Measurements from ENCODE around the gene NDUFS7. TPM values are rescaled to one million over a fixed set of nuclear protein-coding genes. Genes with fewer than 3 reads are reported as not detected.

The NDUFS7 gene
- polyA plus RNA-seq, 4 donors, result 82.0 to 350 (median 248) TPM

DNA sequence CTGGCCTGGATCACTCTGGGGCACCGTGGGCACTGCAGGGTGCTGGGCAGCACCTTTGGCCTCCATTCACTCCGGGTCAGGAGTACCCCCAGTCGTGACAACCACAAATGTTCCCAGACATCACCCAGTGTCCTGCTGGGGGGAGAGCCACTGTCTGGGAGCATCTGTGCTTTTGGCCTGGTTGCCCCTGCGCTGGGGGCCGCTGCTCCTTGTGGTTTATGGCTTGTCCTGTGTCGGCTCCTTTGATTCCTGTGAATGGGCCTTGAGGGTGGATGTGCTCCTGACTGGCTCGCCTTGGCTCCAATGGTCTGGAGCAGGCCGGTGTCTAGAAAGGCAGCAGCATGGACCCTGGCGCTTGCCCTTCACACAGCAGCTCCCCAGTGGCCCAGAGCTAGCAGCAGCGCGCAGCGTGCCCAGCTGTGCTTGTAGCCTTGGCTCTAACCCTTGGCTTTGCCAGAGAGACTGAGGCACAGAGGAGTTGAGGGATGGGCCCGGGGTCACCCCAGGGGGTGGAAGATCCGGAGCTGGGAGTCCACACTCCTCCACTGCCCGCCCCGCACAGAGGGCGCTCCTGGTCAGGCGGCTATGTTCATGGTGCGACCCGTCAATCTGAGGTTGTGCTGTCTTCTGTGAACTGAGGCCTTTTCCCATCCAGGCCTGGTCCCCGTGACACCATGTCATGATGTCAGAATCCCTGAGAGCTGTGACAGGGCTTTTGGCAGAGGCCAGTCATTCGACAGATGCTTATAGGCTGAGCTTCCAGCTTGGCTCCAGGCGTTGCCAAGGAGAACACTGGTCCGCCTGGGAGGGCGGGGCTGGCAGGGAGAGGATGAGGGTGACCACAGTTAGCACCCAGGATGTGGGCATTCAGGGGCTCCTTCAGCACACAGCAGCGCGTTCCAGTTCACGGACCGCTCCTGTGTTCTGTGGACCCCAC lies 27.8 kb downstream of the NDUFS7 start:
- H3K4me3 ChIP-seq (ENCODE audit: low read depth in 1 of 3, low read length in 3 of 3), result no peak overlapping the region
- no peak for DNase-seq
- peak overlapping the region in 2 of 3 donors; percentile 28 to 50 for H3K27ac ChIP-seq (ENCODE audit: low read depth in 1 of 3, low read length in 2 of 3)
- peaks cover 4 to 72% (median 9%) of the 10 kb centered on the region in 3 donors for H3K36me3 ChIP-seq (ENCODE audit: control insufficient read depth in 3 of 3, insufficient read depth in 2 of 3, low read depth in 1 of 3, low read length in 3 of 3)
- peaks cover 17 to 49% (median 34%) of the 10 kb centered on the region in 3 donors for H3K4me1 ChIP-seq (ENCODE audit: control insufficient read depth in 3 of 3, insufficient read depth in 2 of 3, low read depth in 1 of 3, low read length in 2 of 3)
- 55 to 65% (median 64%) methylated on average over 29 of the region's 29 CpGs for WGBS, 3 donors
- no peaks in the 10 kb centered on the region for H3K9me3 ChIP-seq (ENCODE audit: control insufficient read depth in 2 of 2, insufficient read depth in 1 of 2, low read depth in 1 of 2, low read length in 1 of 2)
- no peaks in the 10 kb centered on the region for H3K27me3 ChIP-seq (ENCODE audit: control insufficient read depth in 3 of 3, insufficient read depth in 3 of 3, low read length in 3 of 3)
- no peak for FAIRE-seq

DNA sequence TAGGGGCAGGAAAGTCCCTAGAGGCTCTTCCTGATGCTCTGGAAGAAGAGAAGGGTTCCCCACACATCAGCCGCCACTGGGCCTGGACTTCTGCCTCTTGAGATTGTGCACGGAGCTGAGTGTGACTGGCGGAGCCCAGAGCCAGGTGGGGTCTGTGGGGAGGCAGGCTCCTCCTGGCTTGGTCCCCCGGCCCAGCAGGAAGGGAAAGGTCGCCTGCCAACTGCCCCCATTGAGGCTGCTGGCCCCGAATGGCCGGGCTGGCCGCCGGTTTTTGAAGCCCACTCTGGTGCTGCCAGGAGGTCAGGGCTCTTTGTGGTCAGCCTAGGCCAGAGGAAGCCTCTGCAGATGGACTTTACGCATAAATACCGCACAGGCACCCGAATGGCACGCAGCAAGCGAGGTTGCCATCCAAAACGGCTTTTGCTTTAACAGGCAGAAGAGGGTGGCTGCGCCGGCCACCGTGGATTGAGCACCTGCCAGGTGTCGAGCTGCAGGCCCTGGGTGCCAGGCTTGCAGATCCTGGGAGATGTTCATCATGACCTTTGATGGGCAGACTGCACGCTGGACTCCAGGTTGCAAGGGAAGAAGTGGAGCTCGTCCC lies 28.7 kb downstream of the NDUFS7 start:
- FAIRE-seq (no peak), DNase-seq (no peak)
- Histone ChIP-seq H3K4me1 (ENCODE audit: control insufficient read depth in 3 of 3, insufficient read depth in 2 of 3, low read depth in 1 of 3, low read length in 2 of 3) (peaks cover 17 to 56% (median 35%) of the 10 kb centered on the region in 3 donors), H3K4me3 (ENCODE audit: low read depth in 1 of 3, low read length in 3 of 3) (no peak overlapping the region), H3K27ac (ENCODE audit: low read depth in 1 of 3, low read length in 2 of 3) (no peak overlapping the region), H3K27me3 (ENCODE audit: control insufficient read depth in 3 of 3, insufficient read depth in 3 of 3, low read length in 3 of 3) (no peaks in the 10 kb centered on the region), H3K9me3 (ENCODE audit: control insufficient read depth in 2 of 2, insufficient read depth in 1 of 2, low read depth in 1 of 2, low read length in 1 of 2) (no peaks in the 10 kb centered on the region), H3K36me3 (ENCODE audit: control insufficient read depth in 3 of 3, insufficient read depth in 2 of 3, low read depth in 1 of 3, low read length in 3 of 3) (peaks cover 4 to 81% (median 9%) of the 10 kb centered on the region in 3 donors)
- WGBS, 3 donors, result 63 to 72% (median 64%) methylated on average over 20 to 21 of the region's 21 CpGs

DNA sequence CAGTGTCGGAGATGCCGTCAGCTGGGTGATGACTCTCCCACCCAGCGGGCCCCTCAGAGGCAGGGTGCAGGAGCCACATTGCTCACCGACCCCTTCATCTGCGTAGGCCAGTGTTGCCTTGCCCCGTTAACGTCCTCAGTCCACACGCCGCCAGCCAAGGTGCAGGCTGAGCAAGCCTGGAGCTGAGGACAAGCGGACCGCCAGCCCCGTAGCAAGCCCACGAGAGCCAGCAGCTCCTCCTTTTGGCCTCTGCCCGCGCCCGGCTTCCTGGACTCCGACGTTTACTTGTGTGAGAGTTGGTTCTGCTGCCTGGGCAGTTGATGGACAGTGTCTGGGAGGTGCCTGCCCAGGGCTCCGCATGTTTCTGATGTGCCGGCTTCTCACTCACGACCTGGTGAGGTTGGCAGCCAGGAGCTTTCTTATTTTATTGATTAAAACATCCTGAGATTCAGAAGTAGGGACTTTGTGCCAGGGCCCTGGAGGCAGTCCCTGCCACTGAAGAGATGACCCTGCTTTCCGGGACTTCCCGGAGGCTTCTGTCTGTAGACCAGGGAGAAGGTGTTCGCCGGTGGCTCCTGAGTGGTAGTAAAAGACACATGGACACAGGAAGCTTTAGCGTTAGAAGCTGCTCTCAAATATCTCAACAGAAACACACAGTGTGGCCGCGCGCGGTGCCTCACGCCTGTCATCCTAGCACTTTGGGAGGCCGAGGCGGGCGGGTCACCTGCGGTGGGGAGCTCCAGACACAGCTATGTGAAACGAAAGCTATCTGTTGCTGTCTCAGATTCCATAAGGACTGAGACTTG lies 29.5 kb downstream of the NDUFS7 start:
- Histone ChIP-seq H3K4me1 (ENCODE audit: control insufficient read depth in 3 of 3, insufficient read depth in 2 of 3, low read depth in 1 of 3, low read length in 2 of 3) (peaks cover 17 to 63% (median 35%) of the 10 kb centered on the region in 3 donors), H3K9me3 (ENCODE audit: control insufficient read depth in 2 of 2, insufficient read depth in 1 of 2, low read depth in 1 of 2, low read length in 1 of 2) (no peaks in the 10 kb centered on the region), H3K27me3 (ENCODE audit: control insufficient read depth in 3 of 3, insufficient read depth in 3 of 3, low read length in 3 of 3) (no peaks in the 10 kb centered on the region), H3K4me3 (ENCODE audit: low read depth in 1 of 3, low read length in 3 of 3) (no peak overlapping the region), H3K27ac (ENCODE audit: low read depth in 1 of 3, low read length in 2 of 3) (no peak overlapping the region), H3K36me3 (ENCODE audit: control insufficient read depth in 3 of 3, insufficient read depth in 2 of 3, low read depth in 1 of 3, low read length in 3 of 3) (peaks cover 4 to 88% (median 9%) of the 10 kb centered on the region in 3 donors)
- no peak for FAIRE-seq
- WGBS, 3 donors, result 76 to 78% (median 77%) methylated on average over 36 of the region's 36 CpGs
- DNase-seq, result no peak

DNA sequence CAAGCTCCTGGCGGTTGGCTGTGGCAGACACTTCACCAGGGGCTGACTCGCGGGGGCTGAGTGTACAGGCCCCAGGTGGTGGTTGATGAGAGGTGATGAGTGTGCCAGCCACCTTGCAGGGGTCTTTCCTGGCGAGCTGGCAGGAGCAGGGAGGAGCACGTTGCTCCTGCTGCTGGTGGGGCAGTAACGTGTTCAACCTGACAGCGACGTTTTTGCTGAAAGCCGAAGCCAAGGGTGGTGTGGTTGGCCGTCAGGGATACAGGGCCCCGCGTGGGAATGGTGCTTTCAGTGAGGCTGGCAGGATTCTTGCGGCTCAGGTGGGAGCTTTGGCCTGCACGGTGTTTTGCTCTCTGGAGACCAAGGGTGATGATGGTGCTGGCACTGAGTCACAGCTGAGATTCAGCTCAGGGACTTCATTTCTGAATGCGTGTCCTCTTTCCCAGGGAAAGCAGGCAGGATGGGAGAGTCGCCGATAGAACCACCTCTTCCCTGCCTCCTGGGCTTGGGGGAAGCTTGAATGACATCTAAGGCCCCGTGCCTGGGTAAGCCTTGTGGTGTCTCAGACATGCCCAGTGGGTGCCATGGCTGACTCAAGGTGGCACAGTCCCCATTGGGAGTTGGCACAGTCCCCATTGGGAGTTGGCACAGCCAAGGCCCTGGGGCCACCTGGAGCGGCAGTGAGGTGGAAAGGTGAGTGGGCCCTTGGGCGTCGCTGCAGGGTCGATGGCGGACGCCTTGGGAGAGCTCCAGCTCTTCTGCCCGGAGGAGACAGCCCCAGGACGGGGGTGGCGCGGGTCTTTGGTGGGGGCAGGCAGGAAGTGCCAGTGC lies 32.5 kb downstream of the NDUFS7 start:
- DNase-seq, result no peak

DNA sequence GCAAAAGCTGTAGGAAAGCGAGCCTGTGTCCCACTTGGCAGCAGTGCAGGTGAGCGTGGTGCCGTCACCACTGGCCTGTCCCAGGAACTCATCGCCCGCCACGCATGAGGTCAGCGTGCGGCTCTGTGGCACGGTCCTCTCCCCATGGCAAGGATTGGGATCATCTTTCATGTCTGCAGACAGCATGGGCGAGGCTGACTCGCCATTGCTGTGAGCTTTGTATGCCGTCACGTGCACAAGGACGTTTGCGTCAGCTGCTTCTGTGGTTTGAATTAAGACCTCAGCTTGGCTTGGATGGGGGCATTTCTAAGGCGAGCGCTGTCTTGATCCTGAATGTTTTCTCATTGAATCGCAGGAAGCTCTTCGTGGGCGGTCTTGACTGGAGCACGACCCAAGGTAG lies 33.4 kb downstream of the NDUFS7 start:
- WGBS, 3 donors, result 82 to 90% (median 86%) methylated on average over 21 of the region's 21 CpGs
- H3K27me3 ChIP-seq (ENCODE audit: control insufficient read depth in 3 of 3, insufficient read depth in 3 of 3, low read length in 3 of 3), result no peaks in the 10 kb centered on the region
- FAIRE-seq (no peak), DNase-seq (no peak)
- H3K36me3 ChIP-seq (ENCODE audit: control insufficient read depth in 3 of 3, insufficient read depth in 2 of 3, low read depth in 1 of 3, low read length in 3 of 3), result peaks cover 13 to 91% (median 13%) of the 10 kb centered on the region in 3 donors
- peaks cover 7 to 47% (median 19%) of the 10 kb centered on the region in 3 donors for H3K4me1 ChIP-seq (ENCODE audit: control insufficient read depth in 3 of 3, insufficient read depth in 2 of 3, low read depth in 1 of 3, low read length in 2 of 3)
- no peaks in the 10 kb centered on the region for H3K9me3 ChIP-seq (ENCODE audit: control insufficient read depth in 2 of 2, insufficient read depth in 1 of 2, low read depth in 1 of 2, low read length in 1 of 2)
- peak overlapping the region in 1 of 3 donors; percentile 54 for H3K27ac ChIP-seq (ENCODE audit: low read depth in 1 of 3, low read length in 2 of 3)
- no peak overlapping the region for H3K4me3 ChIP-seq (ENCODE audit: low read depth in 1 of 3, low read length in 3 of 3)

More for the DNA sequence above, 32.5 kb downstream of the NDUFS7 start:
- Histone ChIP-seq H3K36me3 (ENCODE audit: control insufficient read depth in 3 of 3, insufficient read depth in 2 of 3, low read depth in 1 of 3, low read length in 3 of 3) (peaks cover 7 to 91% (median 12%) of the 10 kb centered on the region in 3 donors), H3K27ac (ENCODE audit: low read depth in 1 of 3, low read length in 2 of 3) (peak overlapping the region; percentile 48 to 83 (median 81)), H3K27me3 (ENCODE audit: control insufficient read depth in 3 of 3, insufficient read depth in 3 of 3, low read length in 3 of 3) (no peaks in the 10 kb centered on the region), H3K4me3 (ENCODE audit: low read depth in 1 of 3, low read length in 3 of 3) (no peak overlapping the region), H3K4me1 (ENCODE audit: control insufficient read depth in 3 of 3, insufficient read depth in 2 of 3, low read depth in 1 of 3, low read length in 2 of 3) (peaks cover 7 to 52% (median 26%) of the 10 kb centered on the region in 3 donors), H3K9me3 (ENCODE audit: control insufficient read depth in 2 of 2, insufficient read depth in 1 of 2, low read depth in 1 of 2, low read length in 1 of 2) (no peaks in the 10 kb centered on the region)
- FAIRE-seq, result no peak
- 68 to 71% (median 71%) methylated on average over 27 to 28 of the region's 28 CpGs for WGBS, 3 donors

DNA sequence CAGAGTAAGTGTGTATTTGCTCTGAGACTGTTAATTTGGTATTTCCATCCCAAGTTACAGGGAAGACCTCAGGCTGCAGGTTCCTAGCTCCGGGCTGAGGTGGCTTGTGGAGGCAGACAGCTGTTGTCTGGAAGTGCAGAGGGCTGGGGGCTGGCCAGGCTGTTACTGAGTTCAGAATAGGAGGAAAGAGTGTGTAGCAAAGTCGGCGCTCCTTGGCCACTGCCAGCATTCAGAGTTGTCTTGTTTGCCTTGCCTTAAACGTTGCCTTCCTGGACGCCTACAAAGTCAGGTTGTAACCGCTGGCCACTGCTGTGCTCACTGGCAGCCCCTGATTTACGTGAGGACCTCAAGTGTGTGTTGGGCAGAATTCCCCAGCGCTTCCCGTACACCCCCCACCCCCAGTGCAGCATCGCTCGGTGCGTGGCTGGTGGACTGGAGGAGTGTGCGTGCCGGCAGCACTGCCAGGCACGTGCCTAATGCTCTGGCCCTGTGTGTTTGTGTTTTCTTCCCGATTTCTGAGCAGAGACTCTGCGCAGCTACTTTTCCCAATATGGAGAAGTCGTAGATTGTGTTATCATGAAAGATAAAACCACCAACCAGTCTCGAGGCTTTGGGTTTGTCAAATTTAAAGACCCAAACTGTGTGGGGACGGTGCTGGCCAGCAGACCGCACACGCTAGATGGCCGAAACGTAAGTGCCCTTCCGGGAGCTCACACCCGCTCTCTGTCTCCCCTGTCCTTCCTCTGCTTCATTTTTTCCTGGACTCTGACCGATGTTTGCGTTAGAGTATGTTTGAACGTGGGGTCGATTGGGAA lies 34.2 kb downstream of the NDUFS7 start:
- Histone ChIP-seq H3K9me3 (ENCODE audit: control insufficient read depth in 2 of 2, insufficient read depth in 1 of 2, low read depth in 1 of 2, low read length in 1 of 2) (no peaks in the 10 kb centered on the region), H3K4me3 (ENCODE audit: low read depth in 1 of 3, low read length in 3 of 3) (no peak overlapping the region), H3K27me3 (ENCODE audit: control insufficient read depth in 3 of 3, insufficient read depth in 3 of 3, low read length in 3 of 3) (no peaks in the 10 kb centered on the region), H3K27ac (ENCODE audit: low read depth in 1 of 3, low read length in 2 of 3) (peak overlapping the region in 2 of 3 donors; percentile 28 to 54), H3K4me1 (ENCODE audit: control insufficient read depth in 3 of 3, insufficient read depth in 2 of 3, low read depth in 1 of 3, low read length in 2 of 3) (peaks cover 7 to 47% (median 16%) of the 10 kb centered on the region in 3 donors), H3K36me3 (ENCODE audit: control insufficient read depth in 3 of 3, insufficient read depth in 2 of 3, low read depth in 1 of 3, low read length in 3 of 3) (peaks cover 12 to 91% (median 15%) of the 10 kb centered on the region in 3 donors)
- FAIRE-seq, result no peak
- 74 to 79% (median 75%) methylated on average over 30 of the region's 30 CpGs for WGBS, 3 donors
- DNase-seq, result peak in 1 of 2 donors; percentile 82

DNA sequence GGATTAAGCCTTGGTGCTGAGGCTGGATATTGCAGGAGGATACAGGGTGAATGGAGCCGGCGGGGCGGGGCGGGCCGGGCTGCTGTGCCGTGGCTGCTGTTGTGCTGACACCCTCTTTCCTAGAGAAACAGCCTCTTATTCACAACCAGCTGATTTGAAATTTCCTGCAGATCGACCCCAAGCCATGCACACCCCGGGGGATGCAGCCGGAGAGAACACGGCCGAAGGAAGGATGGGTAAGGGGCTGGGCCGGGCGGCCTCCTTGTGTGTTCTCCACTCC lies 34.7 kb downstream of the NDUFS7 start:
- no peak for FAIRE-seq
- no peak for DNase-seq
- Histone ChIP-seq H3K36me3 (ENCODE audit: control insufficient read depth in 3 of 3, insufficient read depth in 2 of 3, low read depth in 1 of 3, low read length in 3 of 3) (peaks cover 9 to 91% (median 15%) of the 10 kb centered on the region in 3 donors), H3K27me3 (ENCODE audit: control insufficient read depth in 3 of 3, insufficient read depth in 3 of 3, low read length in 3 of 3) (no peaks in the 10 kb centered on the region), H3K9me3 (ENCODE audit: control insufficient read depth in 2 of 2, insufficient read depth in 1 of 2, low read depth in 1 of 2, low read length in 1 of 2) (no peaks in the 10 kb centered on the region), H3K27ac (ENCODE audit: low read depth in 1 of 3, low read length in 2 of 3) (peak overlapping the region in 2 of 3 donors; percentile 35 to 54), H3K4me3 (ENCODE audit: low read depth in 1 of 3, low read length in 3 of 3) (no peak overlapping the region), H3K4me1 (ENCODE audit: control insufficient read depth in 3 of 3, insufficient read depth in 2 of 3, low read depth in 1 of 3, low read length in 2 of 3) (peaks cover 7 to 47% (median 15%) of the 10 kb centered on the region in 3 donors)
- WGBS, 3 donors, result 70 to 76% (median 71%) methylated on average over 10 to 13 of the region's 13 CpGs

Measured in small intestine (tissue), 7 donors.